Fibroblast of villous mesenchyme (primary cell): ENCODE measurements around the gene SLC7A5. TPM values are rescaled to one million over a fixed set of nuclear protein-coding genes. Genes with fewer than 3 reads are reported as not detected.
"Not testable (repeated sequence)": the region's sequence is repeated elsewhere in the genome, so short reads cannot be mapped to it uniquely, and the experiment has no call there.

Source experiments
- DNase-seq: peaks from one replicate; pipeline ENCODE4 v3.0.0-alpha.2; 2010; ENCODE audit warnings: low read depth
- H3K4me3 ChIP-seq: 2 replicates; pipeline ENCODE4 v1.5.1; 2011; ENCODE audit warnings: low read depth, mild to moderate bottlenecking, low read length
- total RNA-seq: library from RNA; depleted of rRNA; stranded (reverse); fragments of >200 nt; gene quantifications from 2 replicates; pipeline ENCODE4 v1.2.3, GENCODE V29; 2012
- TF ChIP-seq, protein P1 (sequence below): IDR thresholded peaks from 2 replicates; pipeline ENCODE4 v1.5.1; 2012; ENCODE audit warnings: low read depth, mild to moderate bottlenecking, low read length; ENCODE audit not compliant: insufficient read depth

The SLC7A5 gene
- total RNA-seq, 1 donor: 27.6 TPM

DNA sequence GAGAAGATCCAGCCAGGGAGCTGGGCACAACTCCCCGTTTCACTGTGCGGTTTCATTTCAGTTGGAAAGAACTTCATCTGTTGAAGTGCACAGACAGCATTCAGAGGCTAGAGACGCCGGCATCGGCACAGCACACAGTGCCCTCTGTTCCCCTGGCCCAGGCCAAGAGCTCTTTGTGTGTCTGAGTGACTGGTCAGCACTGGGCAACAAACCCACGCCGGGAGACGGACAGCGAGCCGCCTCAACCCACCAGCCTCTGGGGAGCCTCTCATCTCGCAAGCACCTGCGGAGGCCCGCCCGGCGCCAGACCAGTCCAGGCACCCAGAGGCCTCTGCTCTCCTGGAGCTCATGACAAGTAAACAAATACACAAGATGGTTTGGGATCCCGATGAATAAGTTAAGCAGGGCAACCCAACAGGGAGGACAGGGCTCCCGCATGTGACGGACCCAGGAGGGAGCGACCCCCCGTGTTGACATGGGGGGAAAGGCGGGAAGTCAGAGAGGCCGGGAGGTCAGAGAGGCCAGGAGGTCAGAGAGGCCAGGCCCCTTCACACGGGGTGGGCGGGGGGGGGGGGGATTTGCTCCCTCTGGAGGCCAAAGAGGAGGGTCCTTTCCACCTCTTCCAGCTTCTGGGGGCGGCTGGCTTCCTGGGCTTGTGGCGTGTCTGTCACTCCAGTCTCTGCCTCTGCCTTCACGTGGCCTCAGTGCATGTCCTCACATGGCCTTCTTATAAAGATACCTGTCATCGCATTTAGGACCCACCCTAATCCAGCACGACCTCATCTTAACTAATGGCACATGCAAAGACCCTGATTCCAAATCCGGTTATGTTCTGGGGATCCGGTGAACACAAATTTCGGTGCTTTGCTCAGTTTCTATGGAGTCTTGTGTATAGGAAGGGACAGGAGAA lies 77.8 kb downstream of the SLC7A5 start:
- no peak overlapping the region for H3K4me3 ChIP-seq
- DNase-seq: no peak
- TF ChIP-seq, protein P1, sequence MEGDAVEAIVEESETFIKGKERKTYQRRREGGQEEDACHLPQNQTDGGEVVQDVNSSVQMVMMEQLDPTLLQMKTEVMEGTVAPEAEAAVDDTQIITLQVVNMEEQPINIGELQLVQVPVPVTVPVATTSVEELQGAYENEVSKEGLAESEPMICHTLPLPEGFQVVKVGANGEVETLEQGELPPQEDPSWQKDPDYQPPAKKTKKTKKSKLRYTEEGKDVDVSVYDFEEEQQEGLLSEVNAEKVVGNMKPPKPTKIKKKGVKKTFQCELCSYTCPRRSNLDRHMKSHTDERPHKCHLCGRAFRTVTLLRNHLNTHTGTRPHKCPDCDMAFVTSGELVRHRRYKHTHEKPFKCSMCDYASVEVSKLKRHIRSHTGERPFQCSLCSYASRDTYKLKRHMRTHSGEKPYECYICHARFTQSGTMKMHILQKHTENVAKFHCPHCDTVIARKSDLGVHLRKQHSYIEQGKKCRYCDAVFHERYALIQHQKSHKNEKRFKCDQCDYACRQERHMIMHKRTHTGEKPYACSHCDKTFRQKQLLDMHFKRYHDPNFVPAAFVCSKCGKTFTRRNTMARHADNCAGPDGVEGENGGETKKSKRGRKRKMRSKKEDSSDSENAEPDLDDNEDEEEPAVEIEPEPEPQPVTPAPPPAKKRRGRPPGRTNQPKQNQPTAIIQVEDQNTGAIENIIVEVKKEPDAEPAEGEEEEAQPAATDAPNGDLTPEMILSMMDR: no peak

DNA sequence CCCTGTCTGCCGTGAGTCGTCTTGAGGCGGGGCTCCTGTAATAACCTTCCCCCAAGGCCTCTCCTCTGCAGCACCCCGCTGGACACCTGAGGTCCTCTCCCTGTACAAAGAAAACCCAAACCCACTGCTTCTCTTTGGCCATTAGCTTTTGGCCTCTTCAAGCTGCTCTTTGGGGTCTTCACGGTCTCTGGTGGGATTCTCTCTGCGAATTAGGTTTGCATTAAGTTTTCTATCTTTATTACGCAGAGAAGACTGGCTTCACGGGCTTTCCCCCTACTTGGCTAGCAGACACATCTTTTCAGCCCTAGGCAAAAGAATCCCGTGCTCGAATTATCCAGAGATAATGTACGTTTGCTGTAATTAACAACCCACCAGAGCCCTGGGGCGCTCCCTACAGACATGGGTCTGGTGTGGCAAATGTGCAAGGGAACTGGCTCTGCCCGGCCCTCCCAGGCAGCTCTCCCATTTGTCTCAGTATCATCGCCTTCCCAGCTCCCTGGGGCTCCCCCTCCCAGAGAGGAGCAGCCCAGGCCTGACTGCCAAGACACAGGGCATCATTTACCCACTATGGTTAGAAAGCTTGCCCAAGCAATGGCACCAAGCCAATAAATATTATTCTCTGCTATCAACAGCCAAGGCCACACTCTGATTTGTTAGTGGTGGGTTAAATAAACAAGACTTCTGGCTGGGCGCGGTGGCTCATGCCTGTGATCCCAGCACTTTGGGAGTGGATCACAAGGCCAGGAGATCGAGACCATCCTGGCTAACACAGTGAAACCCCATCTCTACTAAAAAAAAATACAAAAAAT lies 78.8 kb downstream of the SLC7A5 start:
- peak; percentile 38 for DNase-seq
- TF ChIP-seq, protein P1: no peak
- H3K4me3 ChIP-seq: no peak overlapping the region

DNA sequence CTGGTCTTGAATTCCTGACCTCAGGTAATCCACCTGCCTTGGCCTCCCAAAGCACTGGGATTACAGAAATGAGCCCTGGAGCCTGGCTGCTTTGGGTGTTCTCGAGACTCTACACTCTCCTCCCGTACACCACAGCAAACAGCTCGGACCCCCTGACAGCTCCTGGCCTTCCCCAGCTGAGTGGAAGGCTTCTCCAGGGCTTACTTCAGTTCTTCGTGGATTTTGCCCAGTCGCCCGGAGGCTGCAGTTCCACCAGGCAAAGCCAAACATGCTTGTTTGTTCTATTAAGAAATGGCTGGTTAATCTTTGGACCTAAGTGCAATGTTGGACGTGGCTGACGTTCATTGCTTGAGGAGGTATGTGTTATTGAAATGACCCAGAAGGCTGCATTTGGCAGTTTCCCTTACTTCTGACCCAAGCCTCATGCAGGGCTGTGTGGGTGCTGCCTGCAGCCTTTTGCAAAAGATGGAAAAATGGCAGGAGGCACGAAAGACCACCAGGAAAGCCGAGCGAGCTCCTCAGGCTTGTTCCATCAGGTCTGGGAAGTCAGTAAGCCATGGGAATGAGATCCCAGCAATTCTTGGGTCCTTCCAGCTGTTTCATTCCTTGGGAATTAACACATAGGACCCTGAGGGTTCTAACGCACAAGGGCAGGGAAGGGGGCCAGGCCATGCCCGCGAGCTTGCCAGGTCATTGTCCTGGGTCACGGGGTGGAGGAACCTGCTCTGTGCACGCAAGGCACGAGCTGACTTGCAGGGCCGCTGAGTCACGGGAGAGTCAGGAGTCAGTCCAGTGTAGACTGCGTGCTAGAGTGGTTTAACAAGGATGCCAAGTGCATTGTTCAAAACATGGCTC lies 79.6 kb downstream of the SLC7A5 start:
- peak; percentile 62 for DNase-seq
- TF ChIP-seq, protein P1: no peak
- no peak overlapping the region for H3K4me3 ChIP-seq

DNA sequence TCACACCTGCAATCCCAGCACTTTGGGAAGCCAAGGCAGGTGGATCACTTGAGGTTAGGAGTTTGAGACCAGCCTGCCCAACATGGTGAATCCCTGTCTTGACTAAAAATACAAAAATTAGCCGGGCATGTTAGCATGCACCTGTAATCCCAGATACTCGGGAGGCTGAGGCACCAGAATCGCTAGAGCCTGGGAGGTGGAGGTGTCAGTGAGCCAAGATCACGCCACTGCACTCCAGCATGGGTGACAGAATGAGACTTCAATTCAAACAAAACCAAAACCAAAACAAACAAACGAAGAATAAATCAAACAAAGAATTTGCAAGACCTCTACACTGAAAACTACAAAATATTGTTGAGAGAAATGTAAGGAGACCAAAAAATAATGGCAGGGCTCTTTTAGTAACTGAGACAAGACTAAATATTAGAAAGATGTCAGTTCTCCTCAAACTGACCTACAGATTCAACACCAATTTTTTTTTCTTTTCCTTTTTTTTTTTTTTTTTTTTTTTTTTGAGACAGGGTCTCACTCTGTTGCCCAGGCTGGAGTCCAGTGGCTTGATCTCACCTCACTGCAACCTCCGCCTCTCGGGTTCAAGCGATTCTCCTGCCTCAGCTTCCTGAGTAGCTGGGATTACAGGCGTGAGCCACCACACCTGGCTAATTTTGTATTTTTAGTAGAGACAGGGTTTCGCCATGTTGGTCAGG lies 80.4 kb downstream of the SLC7A5 start:
- not testable (repeated sequence) for DNase-seq

DNA sequence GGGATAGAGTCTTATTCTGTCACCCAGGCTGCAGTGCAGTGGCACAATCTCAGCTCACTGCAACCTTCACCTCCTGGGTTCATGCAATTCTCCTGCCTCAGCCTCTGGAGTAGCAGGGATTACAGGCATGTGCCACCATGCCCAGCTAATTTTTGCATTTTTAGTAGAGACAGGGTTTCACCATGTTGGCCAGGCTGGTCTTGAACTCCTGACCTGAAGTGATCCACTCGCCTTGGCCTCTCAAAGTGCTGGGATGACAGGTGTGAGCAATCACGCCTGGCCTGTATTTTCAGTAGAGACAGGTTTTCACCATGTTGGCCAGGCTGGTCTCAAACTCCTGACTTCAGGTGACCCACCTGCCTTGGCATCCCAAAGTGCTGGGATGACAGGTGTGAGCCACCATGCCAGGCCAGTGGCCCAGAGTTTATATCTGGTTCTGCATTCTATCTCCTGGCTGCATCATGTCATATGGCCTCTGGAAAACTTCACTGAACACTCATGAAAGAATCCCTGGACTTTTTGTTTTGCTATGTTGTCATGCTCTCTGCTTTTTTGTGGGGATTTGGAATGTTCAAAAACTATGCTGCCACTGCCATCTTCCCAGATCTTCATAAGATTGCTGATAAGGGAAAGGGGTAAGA lies 81.7 kb downstream of the SLC7A5 start:
- H3K4me3 ChIP-seq: not testable (repeated sequence)
- DNase-seq: peak; percentile 39

More for the DNA sequence above, 80.4 kb downstream of the SLC7A5 start:
- H3K4me3 ChIP-seq: not testable (repeated sequence)

DNA sequence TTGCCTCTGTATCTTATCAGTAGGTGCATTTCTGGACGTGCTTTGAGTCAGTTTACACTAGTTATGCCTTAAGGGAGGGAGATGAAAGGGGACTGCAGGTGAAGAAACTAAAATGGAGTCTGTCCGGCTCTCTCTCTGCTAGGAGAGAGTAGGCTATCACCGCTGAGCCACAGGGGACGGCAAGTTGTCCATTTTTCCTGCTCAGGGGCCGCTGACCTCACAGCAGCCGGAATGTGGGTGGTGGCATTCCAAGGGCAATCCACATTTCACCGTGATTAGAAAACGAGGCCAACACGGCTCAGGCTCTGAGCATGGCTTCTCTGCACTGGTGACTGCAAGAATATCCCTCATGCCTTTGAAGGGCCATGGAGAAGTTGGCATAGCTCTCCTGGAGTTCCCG lies 84.5 kb downstream of the SLC7A5 start:
- no peak for DNase-seq
- TF ChIP-seq, protein P1: no peak

DNA sequence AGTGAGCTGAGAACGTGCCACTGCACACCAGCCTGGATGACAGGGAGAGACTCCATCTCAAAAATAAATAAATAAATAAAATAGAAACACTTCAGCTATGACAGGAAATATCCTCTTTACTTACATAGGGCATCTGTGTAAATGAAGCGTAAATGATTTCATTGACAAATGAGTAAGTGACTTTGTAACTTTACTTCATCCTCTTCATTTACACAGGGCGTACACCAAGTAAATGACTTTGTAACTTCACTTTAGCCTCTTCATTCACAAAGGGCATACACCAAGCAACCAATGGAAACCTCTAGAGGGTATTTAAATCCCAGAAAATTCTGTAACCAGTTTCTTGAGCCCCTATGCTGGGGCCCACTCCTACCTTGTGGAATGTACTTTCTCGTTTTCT lies 87.3 kb downstream of the SLC7A5 start:
- no peak overlapping the region for H3K4me3 ChIP-seq
- DNase-seq: no peak
- TF ChIP-seq, protein P1: no peak

More for the DNA sequence above, 84.5 kb downstream of the SLC7A5 start:
- no peak overlapping the region for H3K4me3 ChIP-seq
